ENCODE data around the gene PTPRT. TPM values are rescaled to one million over a fixed set of nuclear protein-coding genes. Genes with fewer than 3 reads are reported as not detected.

The PTPRT gene
- total and polyA plus RNA-seq, 4 donors: 0.14 to 2.8 (median 0.40) TPM

- TF ChIP-seq REST (IDR thresholded peaks at IDR 0.05) (no peak), JUND (IDR thresholded peaks at IDR 0.05) (no peak), YY1 (IDR thresholded peaks at IDR 0.05) (no peak), MAX (IDR thresholded peaks at IDR 0.05) (no peak), GABPA (IDR thresholded peaks at IDR 0.05 in 1 of 2, conservative IDR thresholded peaks at IDR 0.05 in 1 of 2) (no peak)
Measured at GRCh38 chr20:42862446-42862845, 327.3 kb downstream of the PTPRT start (continued).

GRCh38 chr20:42857446-42857845, 332.3 kb downstream of the PTPRT start:
- H3K4me1 ChIP-seq (ENCODE audit: control insufficient read depth in 4 of 4, insufficient read depth in 4 of 4, low read length in 3 of 4): no peaks in the 10 kb centered on the region
- no peaks in the 10 kb centered on the region for H3K9me3 ChIP-seq (ENCODE audit: control insufficient read depth in 4 of 4, low read length in 3 of 4)
- WGBS: 67% methylated on average over 7 of the region's 7 CpGs
- H3K27me3 ChIP-seq (ENCODE audit: control insufficient read depth in 4 of 4, insufficient read depth in 4 of 4, low read length in 3 of 4): no peaks in the 10 kb centered on the region
- H3K27ac ChIP-seq (ENCODE audit: low read depth in 1 of 2, low read length in 2 of 2): no peak overlapping the region
- H3K4me3 ChIP-seq (ENCODE audit: low read depth in 1 of 3, low read length in 3 of 3): no peak overlapping the region
- no peak overlapping the region for H3K9ac ChIP-seq (ENCODE audit: low read depth in 1 of 2, low read length in 2 of 2)
- TF ChIP-seq CTCF (IDR thresholded peaks at IDR 0.05; ENCODE audit: low read depth, low read length, missing input control) (no peak), GABPA (IDR thresholded peaks at IDR 0.05 in 1 of 2, conservative IDR thresholded peaks at IDR 0.05 in 1 of 2) (no peak), FOXA2 (IDR thresholded peaks at IDR 0.05) (no peak), ATF3 (IDR thresholded peaks at IDR 0.05) (no peak)
- no peak for DNase-seq (ENCODE audit: low spot score)
- H3K36me3 ChIP-seq (ENCODE audit: control insufficient read depth in 4 of 4, insufficient read depth in 3 of 4, low read depth in 1 of 4, low read length in 3 of 4): no peaks in the 10 kb centered on the region

GRCh38 chr20:42855896-42856295, 333.8 kb downstream of the PTPRT start:
- Histone ChIP-seq H3K4me3 (ENCODE audit: low read depth in 1 of 3, low read length in 3 of 3) (no peak overlapping the region), H3K9ac (ENCODE audit: low read depth in 1 of 2, low read length in 2 of 2) (no peak overlapping the region), H3K27me3 (ENCODE audit: control insufficient read depth in 4 of 4, insufficient read depth in 4 of 4, low read length in 3 of 4) (no peaks in the 10 kb centered on the region), H3K4me1 (ENCODE audit: control insufficient read depth in 4 of 4, insufficient read depth in 4 of 4, low read length in 3 of 4) (no peaks in the 10 kb centered on the region), H3K27ac (ENCODE audit: low read depth in 1 of 2, low read length in 2 of 2) (no peak overlapping the region), H3K9me3 (ENCODE audit: control insufficient read depth in 4 of 4, low read length in 3 of 4) (no peaks in the 10 kb centered on the region), H3K36me3 (ENCODE audit: control insufficient read depth in 4 of 4, insufficient read depth in 3 of 4, low read depth in 1 of 4, low read length in 3 of 4) (no peaks in the 10 kb centered on the region)
- DNase-seq (ENCODE audit: low spot score): no peak
- 64% methylated on average over 1 of the region's 1 CpG for WGBS
- TF ChIP-seq FOXA2 (IDR thresholded peaks at IDR 0.05) (no peak), EGR1 (IDR thresholded peaks at IDR 0.05; ENCODE audit: low read depth in 2 of 2) (no peak), HNF4A (conservative IDR thresholded peaks at IDR 0.05) (no peak), MAX (IDR thresholded peaks at IDR 0.05) (no peak), RXRA (IDR thresholded peaks at IDR 0.05) (no peak), REST (IDR thresholded peaks at IDR 0.05) (no peak), SP1 (IDR thresholded peaks at IDR 0.05) (no peak), JUND (IDR thresholded peaks at IDR 0.05) (no peak)

Measured in liver (tissue), 9 donors.